Fibroblast of villous mesenchyme (primary cell): ENCODE data around the gene PPFIBP2. TPM values are rescaled to one million over a fixed set of nuclear protein-coding genes. Genes with fewer than 3 reads are reported as not detected.

ENCODE experiments used
- DNase-seq: peaks from one replicate; pipeline ENCODE4 v3.0.0-alpha.2; 2010; ENCODE audit warnings: low read depth
- H3K4me3 ChIP-seq: 2 replicates; pipeline ENCODE4 v1.5.1; 2011; ENCODE audit warnings: low read depth, mild to moderate bottlenecking, low read length
- CTCF ChIP-seq: IDR thresholded peaks from 2 replicates; pipeline ENCODE4 v1.5.1; 2012; ENCODE audit warnings: low read depth, mild to moderate bottlenecking, low read length; ENCODE audit not compliant: insufficient read depth
- total RNA-seq: library from RNA; depleted of rRNA; stranded (reverse); fragments of >200 nt; gene quantifications from 2 replicates; pipeline ENCODE4 v1.2.3, GENCODE V29; 2012

The PPFIBP2 gene
- total RNA-seq, 1 donor = 20.3 TPM

GRCh38 chr11:7668911-7669310 lies 155.1 kb downstream of the PPFIBP2 start:
- DNase-seq = no peak
- TF ChIP-seq CTCF = no peak
- H3K4me3 ChIP-seq = no peak overlapping the region

GRCh38 chr11:7670641-7671040 lies 156.8 kb downstream of the PPFIBP2 start:
- TF ChIP-seq CTCF = no peak
- no peak for DNase-seq
- H3K4me3 ChIP-seq = no peak overlapping the region

- no peak overlapping the region for H3K4me3 ChIP-seq
- no peak for TF ChIP-seq CTCF
- no peak for DNase-seq
These were observed 157.8 kb downstream of the PPFIBP2 start for GRCh38 chr11:7671347-7672215.

- H3K4me3 ChIP-seq = no peak overlapping the region
- no peak for DNase-seq
These were observed 158.6 kb downstream of the PPFIBP2 start for GRCh38 chr11:7672276-7672959.

GRCh38 chr11:7672960-7673723 lies 159.3 kb downstream of the PPFIBP2 start, which contains the start of gene CYB5R2:
CYB5R2 (minus strand) TSS chr11:7673500; CDS start chr11:7672825, 675 bp downstream.
- TF ChIP-seq CTCF = no peak
- DNase-seq = peak; percentile 57
- H3K4me3 ChIP-seq = peak within 1 kb of the TSS; percentile 64

More at GRCh38 chr11:7672276-7672959, 158.6 kb downstream of the PPFIBP2 start:
- no peak for TF ChIP-seq CTCF

- no peak for TF ChIP-seq CTCF
- DNase-seq = peak; percentile 49
- peak overlapping the region; percentile 64 for H3K4me3 ChIP-seq
These were observed 160.1 kb downstream of the PPFIBP2 start for GRCh38 chr11:7673724-7674434.
